Epithelial cell of prostate (primary cell): Measurements from ENCODE around the gene ARHGAP15.

ENCODE experiments used
- DNase-seq: peaks from one replicate; pipeline ENCODE4 v3.0.0-alpha.2; 2011; ENCODE audit warnings: low read depth, low spot score
- H3K27ac ChIP-seq: fragments of 450-650 bp; 2 replicates; pipeline ENCODE4 v1.5.1; 2017; ENCODE audit warnings: mild to moderate bottlenecking

Gene ARHGAP15

DNA sequence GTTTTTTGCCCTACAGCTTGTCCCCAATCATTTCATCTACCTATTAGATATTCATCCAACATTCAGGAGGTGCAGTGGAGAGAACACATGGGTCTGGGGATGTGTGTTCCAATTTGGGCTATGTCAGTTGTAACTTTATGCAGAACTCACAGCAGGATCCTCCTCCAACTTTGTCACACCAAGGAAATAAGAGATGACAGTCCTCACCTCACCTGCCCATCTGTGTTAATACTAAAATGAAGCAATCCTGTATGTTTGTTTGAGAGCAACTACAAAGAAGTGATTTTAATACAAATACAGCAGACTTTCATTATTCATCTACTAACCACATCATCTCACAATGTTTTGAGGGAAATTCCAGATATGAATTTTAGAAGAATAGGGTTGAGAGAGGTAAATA is 126.7 kb downstream of the ARHGAP15 start:
- DNase-seq, result no peak
- no peak overlapping the region for H3K27ac ChIP-seq

DNA sequence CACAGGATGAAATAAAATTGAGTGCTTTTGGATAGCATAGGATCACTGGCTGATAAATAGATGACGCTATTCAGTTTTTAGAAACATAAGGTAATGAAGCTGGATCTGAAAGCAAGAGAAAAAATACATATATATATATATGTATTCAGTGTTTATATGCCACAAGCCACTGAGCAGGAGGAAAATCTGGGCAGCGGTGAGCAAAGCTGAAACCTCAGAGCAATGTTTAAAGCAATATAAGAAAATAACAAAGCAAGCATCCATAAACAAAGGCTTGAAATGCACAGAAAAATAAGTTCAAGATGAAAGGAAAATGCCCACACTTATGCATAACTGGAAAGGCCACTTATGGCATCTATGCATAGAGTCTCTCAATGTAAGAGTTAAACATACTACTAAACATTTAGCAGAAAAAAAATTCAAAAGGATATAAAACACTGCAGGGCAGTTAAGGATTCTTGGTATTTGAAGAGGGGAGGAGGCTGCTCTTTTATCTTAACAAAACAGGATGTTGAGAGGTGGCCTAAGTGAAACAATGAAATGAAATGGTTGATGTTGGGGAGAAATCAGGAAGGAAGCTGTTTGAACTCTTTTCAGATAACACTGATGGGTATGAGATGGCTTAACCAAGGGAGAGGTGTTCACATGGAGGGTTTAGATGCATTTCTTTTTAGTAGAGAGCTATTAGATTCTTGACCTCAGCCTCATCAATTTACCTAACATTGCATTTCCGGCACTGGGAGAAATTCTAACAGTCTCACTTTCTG is 129.1 kb downstream of the ARHGAP15 start:
- DNase-seq, result no peak
- no peak overlapping the region for H3K27ac ChIP-seq

DNA sequence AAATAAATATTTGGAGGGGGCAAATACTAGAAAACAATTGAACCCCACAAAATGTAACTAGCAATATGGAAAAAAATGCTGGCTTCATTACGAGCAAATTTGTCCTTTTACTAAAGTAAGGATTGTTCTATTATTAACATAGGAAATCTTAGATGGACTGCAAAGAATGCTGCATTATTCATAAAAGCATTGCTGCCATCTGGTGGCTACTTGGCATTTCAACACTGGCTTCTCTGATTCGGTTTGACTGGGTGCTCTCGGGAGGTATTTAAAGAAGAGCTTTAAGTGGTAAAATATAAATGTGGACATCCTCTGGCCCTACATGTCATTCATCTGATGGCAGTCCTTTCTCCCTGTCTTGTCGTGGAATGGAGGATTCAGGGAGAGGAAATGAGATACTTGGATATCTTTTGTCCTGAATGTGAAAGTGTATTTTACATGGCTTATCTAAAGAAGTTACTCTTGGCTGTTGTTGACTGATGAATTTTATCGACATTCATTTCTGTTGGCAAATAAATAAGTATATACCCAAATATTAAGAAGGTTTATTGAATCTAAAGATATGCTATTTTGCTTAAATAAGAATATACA is 130.2 kb downstream of the ARHGAP15 start:
- DNase-seq, result no peak
- no peak overlapping the region for H3K27ac ChIP-seq

DNA sequence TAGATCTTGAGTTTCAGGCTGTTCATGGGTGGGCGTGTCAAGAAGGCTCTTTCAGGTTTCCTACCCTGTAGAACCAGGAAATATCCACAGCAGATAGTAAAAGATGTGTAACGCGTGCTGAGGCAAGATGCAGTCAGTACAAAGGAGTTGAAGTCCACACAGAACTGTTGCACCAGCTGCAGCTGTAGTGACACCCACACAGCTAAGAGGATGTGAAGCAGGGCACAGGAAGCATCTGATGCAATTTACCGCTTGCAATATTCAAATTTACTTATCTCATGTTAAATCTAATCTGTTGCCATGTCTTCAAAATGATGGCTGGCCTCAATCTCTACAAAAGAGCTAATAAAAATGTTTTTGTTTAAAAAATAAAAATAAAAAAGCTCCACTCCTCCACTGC is 132.8 kb downstream of the ARHGAP15 start:
- H3K27ac ChIP-seq, result peak overlapping the region; percentile 34
- no peak for DNase-seq

DNA sequence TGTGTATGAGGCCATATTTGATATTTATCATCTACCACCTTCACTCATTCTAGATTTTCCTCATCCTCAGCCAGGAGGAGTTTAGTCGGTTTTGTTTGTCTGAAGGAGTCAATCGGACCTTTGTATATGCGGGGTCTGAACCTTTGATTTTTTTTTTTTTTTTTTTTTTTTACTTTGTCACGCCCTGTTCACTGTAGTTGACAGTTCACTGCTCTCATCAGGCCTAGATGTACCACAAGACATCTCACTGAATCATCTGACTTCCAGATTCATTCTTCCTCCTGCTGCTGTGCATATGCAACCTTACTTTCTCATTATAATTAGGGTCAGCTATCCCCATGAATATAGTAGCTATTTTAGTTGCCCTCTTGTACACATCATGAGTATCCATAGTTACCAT is 133.2 kb downstream of the ARHGAP15 start:
- peak overlapping the region; percentile 34 for H3K27ac ChIP-seq
- no peak for DNase-seq

DNA sequence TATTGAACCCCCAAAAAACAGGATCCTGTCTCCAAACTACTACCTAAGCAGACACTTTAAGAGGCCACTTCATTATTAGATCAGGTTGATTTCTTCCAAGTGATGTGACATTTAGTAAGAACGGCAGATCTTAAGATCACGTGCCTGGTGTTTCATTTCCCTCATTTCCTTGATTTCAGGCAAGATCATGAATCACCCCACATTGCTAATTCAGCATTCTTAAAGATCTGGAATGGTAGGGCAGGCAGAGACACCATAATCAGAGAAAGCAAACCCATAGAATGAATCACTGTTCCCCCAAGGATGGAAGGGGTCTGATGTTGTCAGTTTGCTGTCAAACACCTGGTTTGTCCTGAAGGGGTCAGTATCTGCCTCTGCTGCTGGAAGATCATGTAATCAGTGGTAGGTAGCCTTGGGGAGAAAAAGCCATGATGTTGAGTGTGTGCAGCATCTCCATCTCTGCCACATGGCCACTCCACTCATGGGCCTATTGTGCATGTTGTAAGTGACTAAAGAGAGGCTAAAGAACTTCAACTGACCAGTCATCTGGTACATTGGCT is 133.9 kb downstream of the ARHGAP15 start:
- H3K27ac ChIP-seq, result no peak overlapping the region

DNA sequence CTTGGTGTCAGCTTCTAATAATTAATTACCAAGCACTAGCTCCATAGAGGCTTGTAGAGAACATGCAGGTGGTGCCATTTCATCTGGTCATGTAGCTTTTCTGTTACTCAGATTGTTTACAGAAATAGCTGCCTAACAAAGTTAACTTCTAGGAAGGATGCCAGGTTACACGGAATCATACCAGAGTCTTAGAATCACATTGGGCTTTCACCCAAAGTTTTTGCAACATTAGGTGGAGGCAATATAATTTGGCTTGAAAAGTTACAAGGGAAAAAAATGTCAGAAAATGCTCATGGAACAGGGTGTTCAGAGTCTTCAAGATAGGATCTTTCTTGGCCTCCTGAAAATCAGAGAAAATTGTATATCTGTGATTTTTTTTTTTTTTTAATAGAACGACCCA is 135.6 kb downstream of the ARHGAP15 start:
- DNase-seq, result no peak

More for the DNA sequence above, 133.9 kb downstream of the ARHGAP15 start:
- no peak for DNase-seq

DNA sequence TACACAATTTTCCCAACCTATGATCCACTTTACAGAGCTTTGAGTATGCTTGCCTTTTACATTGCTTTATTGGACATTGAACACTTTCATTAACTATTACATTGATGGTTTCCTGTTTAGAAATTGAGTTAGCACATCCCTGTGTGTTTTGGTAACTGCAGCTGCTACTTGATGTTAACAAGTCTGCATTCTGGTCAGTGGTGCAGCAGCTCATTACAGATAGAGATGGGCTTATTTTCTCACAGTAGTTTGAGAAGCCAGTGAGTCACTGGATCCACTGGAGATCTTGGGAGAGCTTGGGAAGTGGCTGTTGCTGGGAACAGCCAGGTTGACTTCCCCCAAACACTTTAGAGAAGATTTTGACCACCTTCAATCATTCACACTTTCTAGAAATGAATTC is 150.5 kb downstream of the ARHGAP15 start:
- DNase-seq, result no peak
- H3K27ac ChIP-seq, result no peak overlapping the region

More for the DNA sequence above, 135.6 kb downstream of the ARHGAP15 start:
- no peak overlapping the region for H3K27ac ChIP-seq

DNA sequence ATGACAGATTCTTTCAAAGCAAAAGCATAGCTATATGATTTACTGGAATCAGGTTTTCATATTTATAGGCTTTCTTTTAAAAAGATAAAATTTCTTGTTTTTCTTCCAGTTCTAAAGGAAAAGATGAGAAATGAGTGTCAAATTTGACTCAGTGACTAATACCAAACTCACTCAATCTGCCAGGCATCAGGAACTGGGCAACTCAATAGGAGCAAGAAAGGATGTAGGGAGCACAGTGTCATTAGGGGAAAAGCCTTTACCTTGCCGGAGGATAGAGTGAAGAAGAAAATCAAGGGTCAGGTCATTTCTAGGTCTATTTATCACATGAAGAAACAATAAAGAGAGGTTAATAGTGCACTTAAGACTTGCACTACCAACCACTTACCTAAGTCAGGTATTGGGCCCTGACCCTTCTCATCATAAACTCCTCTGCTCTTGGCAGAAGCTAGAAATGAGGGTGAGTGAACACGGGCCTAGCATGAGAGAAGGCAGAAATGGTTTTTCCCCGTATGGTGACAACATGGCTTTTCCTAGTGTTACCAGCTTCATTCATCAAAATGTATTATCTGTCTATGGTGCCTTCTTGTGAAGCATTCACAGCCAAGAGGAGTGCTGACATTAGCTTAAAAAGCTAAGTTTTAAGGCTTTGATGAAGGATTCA is 151.0 kb downstream of the ARHGAP15 start:
- no peak overlapping the region for H3K27ac ChIP-seq
- DNase-seq, result no peak

DNA sequence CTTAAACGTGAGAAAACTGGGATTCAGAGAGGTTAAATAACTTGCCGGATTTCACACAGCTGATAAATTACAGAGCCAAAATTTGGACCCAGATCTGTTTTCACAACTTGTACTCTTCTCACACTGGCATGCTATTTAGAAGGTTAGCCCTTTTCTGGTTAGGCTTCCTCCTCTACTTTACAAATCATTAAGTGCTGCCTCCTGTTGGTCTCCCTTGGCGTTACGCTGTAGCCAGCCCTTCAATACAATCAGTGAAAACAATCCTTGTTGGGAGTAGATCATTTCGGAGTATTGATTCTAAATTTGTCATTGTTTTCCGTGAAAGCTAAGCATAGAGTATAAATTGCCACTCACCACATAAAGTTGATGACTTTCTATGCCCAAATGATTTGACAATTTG is 153.5 kb downstream of the ARHGAP15 start:
- H3K27ac ChIP-seq, result no peak overlapping the region
- DNase-seq, result no peak

DNA sequence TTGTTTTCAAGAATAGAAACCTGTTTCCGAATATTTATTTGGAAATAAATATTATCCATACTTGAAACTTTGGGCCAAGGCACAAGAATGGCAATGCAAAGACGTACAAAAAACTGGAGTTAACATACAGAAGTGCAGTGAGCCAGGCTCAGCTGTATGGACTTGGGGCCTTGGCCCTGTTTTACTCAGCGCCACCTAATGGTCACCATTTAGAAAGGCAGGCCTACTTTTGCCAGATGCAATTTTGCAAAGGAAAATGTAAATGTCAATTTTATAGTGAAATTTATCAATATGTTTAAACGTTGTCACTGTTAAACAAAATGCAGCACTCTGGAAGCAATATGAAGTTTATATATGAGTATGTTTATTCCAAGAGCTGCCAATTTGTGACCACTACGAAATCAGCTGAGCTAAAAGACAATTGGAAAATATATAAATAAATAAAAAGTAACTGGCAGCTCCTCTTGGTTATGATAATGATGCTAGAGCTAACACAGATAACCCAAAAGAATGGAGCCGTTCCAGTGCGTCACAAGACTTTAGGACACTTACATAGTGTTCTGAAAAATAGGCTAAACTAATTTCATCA is 155.0 kb downstream of the ARHGAP15 start:
- H3K27ac ChIP-seq, result no peak overlapping the region
- no peak for DNase-seq

DNA sequence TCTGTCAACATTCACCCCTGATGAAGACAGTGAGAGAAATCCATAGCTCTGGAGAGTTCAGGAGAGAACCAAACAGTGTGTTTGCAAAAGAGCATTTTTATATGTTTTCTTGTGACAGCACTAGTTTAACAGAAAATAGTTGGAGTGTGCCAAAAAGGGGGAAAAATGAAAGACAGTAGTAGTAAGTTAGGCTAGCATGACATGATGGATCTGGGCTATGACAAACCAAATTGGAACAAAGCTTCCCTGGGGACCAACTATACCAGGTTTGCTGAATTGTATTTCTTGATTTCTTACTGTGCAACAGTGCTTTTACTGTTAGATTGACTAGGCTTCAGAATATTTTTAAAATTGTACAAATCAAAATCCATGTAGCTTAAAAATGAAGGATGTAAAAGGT is 159.8 kb downstream of the ARHGAP15 start:
- DNase-seq, result no peak
- no peak overlapping the region for H3K27ac ChIP-seq

DNA sequence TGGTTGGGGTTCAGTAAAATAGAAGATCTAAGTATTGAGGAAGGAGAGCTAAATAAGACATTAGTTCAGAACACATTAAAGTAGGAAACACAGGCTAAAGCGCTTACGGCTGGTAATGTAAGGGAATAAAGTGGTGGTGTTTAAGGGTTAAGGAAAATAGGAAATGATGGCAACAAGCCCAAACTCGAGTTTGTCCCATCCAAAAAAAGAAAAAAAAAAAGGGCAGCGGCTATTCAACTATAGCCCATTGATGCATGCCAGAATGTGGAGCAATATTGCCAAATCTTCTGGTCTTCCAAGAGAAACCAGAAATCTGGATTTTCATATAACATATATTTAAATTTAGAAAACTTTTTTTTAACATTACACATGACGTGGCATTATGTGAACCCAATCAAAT is 161.0 kb downstream of the ARHGAP15 start:
- DNase-seq, result no peak
- H3K27ac ChIP-seq, result no peak overlapping the region

DNA sequence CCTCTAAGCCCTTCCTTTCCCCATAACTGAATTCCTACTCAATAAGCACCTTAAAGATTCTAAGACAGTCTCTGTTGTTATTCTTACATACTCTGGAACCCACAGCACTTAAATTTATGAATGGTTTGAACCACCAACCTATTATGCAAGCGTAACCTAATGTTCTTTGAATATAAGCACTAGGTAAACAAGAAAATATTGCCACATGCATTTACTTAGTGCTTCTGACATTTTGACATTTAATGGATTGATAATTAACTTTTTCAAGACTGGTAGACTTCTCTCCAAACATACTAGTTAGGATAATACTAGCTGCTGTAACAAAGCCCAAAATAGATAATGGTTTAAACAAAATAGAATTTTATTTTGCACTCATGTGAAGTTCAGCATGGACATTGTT is 164.8 kb downstream of the ARHGAP15 start:
- DNase-seq, result no peak
- H3K27ac ChIP-seq, result no peak overlapping the region

DNA sequence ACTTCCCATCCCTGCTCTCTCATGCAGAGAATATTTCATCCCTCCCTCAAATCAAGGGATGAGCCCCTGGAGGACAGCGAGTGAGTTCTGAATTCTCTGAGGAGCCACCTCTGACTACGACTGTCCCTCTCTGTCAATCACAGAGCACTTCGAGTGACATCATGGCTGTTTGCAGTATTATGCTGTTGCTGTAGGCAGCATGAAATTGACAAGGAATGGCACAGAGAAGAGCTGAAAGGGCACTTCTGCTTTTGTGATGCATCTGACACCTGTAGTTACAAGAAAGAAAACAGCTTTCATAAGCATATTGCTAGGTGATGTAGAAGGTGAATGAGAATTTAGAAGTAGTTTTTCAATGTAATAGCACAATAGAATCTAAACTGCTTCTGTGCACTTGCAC is 166.9 kb downstream of the ARHGAP15 start:
- no peak for DNase-seq
- no peak overlapping the region for H3K27ac ChIP-seq

DNA sequence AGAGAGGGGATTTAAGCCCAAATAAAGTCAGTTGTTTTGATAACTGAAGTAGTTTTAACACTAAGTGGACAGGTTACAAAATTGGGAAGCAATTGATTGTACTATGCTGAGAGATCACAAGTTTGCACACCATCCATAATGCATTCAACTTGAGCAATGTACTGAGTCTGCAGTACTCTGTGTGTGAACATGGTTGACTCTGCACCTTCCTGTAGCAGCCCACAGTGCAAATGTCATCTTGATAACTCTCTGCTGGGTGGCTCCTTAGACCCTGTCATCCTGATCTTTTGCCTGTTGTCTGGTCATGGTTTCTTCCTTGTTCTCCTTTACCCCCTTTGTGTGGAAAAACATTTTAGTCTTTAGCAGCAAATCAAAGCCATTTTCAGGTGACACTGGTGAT is 168.0 kb downstream of the ARHGAP15 start:
- no peak overlapping the region for H3K27ac ChIP-seq
- no peak for DNase-seq

DNA sequence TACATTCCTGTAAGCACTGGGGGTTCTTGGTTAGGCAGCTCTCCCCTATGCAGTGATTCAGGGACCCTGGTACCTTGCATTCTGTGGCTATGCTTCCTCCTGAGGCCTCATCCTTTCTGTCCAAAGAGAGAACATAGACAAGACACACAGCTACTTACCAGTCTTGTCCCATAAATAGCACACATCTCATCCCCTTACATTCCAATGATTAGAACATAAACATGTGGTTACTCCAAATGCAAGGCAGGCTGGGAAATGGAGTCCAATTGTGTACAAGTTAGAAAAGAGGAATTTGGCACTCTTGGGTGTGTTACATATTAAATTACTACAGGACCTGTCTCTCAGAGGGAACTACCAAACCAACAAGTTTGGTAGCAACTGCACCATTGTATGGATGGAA is 171.3 kb downstream of the ARHGAP15 start:
- no peak overlapping the region for H3K27ac ChIP-seq
- no peak for DNase-seq

DNA sequence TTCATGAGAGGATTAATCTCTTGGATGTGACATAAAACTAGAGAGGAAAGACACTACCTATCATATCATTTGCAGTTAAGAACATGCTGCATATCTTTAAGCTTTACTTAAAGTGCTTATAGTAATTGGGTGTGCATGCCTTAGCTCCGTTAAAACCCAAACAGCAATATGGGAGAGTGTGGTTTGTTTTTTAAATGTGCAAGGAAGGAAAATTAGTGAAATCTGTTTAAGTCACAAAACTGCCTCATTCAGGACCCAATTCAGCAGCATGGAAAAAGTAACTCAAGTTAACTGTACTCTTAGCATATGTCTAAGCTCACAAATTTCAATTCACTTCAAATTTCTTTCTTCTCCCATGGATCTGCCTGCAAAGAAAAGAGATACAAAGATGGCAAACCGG is 182.2 kb downstream of the ARHGAP15 start:
- H3K27ac ChIP-seq, result no peak overlapping the region
- DNase-seq, result no peak

DNA sequence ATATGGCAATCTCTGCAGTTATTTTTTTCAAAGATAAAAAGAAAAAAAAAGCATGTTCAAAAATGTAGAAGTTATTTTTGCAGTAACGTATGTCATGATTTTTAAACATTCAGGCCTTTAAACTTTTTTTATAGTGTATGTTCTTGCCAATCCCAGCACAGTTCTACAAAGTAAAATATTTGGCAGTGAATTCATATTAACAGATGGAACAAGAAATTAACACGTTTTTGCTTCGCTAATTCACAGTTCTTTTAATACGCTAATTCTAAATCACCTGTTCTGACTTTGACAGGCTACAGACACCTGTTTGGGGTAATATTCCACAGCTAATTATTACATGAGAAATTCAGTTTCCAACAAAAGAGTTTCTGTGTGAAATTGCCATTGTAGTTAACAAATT is 183.2 kb downstream of the ARHGAP15 start:
- DNase-seq, result no peak
- no peak overlapping the region for H3K27ac ChIP-seq

DNA sequence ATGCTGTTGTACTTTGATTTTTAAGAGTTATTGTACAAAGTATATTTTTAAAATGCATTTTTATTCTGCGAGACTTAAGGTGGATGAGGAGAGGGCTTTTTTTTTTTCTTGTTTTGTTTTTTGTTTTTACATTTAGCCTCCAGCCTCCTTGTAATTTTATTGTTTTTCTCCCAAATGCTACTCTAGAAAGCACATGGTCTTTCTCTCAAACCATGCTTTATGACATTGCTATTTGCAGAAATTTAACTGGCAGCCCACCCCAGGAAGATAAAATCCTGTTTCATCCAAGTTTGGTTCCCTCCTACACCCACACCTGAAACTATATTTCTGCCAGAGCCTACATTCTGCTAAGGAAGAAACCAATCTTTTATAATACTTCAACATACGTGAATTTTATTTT is 184.6 kb downstream of the ARHGAP15 start:
- no peak overlapping the region for H3K27ac ChIP-seq
- no peak for DNase-seq

DNA sequence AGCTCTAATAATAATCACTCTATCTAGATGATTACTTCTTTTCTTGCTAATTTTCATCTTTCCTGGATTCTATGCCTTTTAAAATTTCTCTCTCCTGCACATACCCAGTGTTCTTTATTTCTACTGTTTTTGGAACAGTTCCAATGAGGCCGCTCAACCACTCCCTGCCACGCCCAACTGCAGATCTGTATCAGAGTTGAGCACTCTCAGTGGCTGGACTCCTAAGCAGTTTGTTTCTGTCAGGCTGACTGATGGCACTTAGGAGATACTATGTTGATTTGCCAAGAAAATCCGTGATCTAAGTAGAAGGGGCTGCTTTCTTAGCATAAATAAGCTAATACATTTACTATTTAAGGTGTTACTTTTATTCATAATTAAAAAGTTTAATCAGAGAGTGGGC is 192.8 kb downstream of the ARHGAP15 start:
- peak; percentile 2 for DNase-seq
- no peak overlapping the region for H3K27ac ChIP-seq
